Activated T-cell treated with anti-CD3 and anti-CD28 coated beads, Interleukin-2, amount 50 U/mL, for 72 hours (primary cell): ENCODE data around the gene VEPH1. TPM values are rescaled to one million over a fixed set of nuclear protein-coding genes. Genes with fewer than 3 reads are reported as not detected.

Experiments
- ATAC-seq, 2 donors: fragments of 150-1000 bp; cut with Tn5 transposase; replicated peaks in 1 of 2; 2 replicates each; pipeline ENCODE4 v1.10.0; 2021; ENCODE audit warnings: moderate library complexity in 2 of 2, mild to moderate bottlenecking in 1 of 2
- DNase-seq, 2 donors: peaks; one replicate each; pipeline ENCODE4 v3.0.0; 2021 to 2022; ENCODE audit warnings: mixed read lengths in 1 of 2
- H3K27ac Mint-ChIP-seq: one replicate; pipeline ENCODE4 v1.8.0; 2022; ENCODE audit warnings: mild to moderate bottlenecking, moderate library complexity, mixed read lengths
- H3K27me3 Mint-ChIP-seq: one replicate; pipeline ENCODE4 v1.8.0; 2022; ENCODE audit warnings: low read depth, mixed read lengths
- H3K36me3 Mint-ChIP-seq, 2 donors: one replicate each; pipeline ENCODE4 v1.8.0; 2022; ENCODE audit warnings: mixed read lengths in 2 of 2, mild to moderate bottlenecking in 1 of 2; ENCODE audit not compliant: insufficient read depth in 2 of 2
- H3K4me1 Mint-ChIP-seq: one replicate; pipeline ENCODE4 v1.8.0; 2022; ENCODE audit warnings: low read depth, mixed read lengths
- H3K4me3 Mint-ChIP-seq, 2 donors: one replicate each; pipeline ENCODE4 v1.8.0; 2022; ENCODE audit warnings: mild to moderate bottlenecking in 2 of 2, mixed read lengths in 2 of 2, moderate library complexity in 2 of 2
- H3K9me3 Mint-ChIP-seq, 2 donors: one replicate each; pipeline ENCODE4 v1.8.0; 2022; ENCODE audit warnings: mixed read lengths in 2 of 2
- total RNA-seq, 2 donors: library from RNA; stranded (reverse); gene quantifications; one replicate each; pipeline ENCODE4 v1.2.3, GENCODE V29; 2022

The VEPH1 gene
- total RNA-seq, 2 donors from 2014 or later, result not detected

DNA sequence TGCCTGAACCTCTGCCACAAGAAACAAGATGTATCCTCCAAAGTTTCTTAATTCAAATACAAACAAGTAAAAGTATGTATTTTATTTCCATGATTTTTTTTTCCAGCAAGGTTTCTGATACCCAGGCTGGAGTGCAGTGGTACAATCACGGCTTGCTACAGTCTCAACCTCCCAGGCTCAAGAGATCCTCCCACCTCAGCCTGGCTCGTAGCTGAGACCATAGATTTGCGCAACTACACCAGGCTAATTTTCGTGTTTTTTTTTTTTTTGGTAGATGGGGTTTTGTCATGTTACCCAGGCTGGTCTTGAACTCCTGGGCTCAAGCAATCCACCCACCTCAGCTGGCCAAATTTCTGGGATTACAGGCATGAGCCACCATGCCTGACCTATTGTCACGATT, 12.2 kb upstream of the VEPH1 start:
- no peak overlapping the region for H3K4me3 Mint-ChIP-seq
- no peak for DNase-seq
- ATAC-seq, result no peak
- no peak overlapping the region for H3K27ac Mint-ChIP-seq
- no peaks in the 10 kb centered on the region for H3K27me3 Mint-ChIP-seq
- H3K4me1 Mint-ChIP-seq, result no peaks in the 10 kb centered on the region
- peaks cover 0 to 1% of the 10 kb centered on the region in 2 donors for H3K36me3 Mint-ChIP-seq
- H3K9me3 Mint-ChIP-seq, result no peaks in the 10 kb centered on the region

DNA sequence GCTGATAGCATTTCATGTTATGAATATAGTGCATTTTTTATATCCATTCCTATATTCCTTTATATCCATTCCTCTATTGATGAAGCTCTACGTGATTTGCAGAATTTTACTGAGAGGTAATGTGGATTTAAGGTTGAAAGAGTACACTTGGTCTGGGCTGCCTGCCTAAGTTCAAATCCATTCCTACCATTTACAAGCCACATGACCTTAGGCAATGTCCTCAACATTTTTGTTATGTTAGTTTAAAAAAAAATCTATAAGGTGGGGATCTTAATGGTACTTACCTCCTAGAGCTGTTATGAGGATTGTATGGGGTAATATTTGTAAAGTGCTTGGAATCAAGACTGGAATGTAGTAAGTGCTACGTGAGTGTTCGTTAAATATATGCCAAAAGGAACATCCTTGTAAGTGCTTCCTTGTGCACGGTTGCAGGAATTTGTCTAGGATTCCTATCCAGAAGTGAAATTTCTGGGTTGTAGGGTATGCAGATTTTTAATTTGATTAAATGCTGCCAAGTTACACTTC, 11.2 kb upstream of the VEPH1 start:
- ATAC-seq, result no peak
- no peaks in the 10 kb centered on the region for H3K4me1 Mint-ChIP-seq
- DNase-seq, result no peak
- no peak overlapping the region for H3K4me3 Mint-ChIP-seq
- no peaks in the 10 kb centered on the region for H3K27me3 Mint-ChIP-seq
- H3K27ac Mint-ChIP-seq, result no peak overlapping the region
- no peaks in the 10 kb centered on the region for H3K9me3 Mint-ChIP-seq
- H3K36me3 Mint-ChIP-seq, result no peaks in the 10 kb centered on the region

DNA sequence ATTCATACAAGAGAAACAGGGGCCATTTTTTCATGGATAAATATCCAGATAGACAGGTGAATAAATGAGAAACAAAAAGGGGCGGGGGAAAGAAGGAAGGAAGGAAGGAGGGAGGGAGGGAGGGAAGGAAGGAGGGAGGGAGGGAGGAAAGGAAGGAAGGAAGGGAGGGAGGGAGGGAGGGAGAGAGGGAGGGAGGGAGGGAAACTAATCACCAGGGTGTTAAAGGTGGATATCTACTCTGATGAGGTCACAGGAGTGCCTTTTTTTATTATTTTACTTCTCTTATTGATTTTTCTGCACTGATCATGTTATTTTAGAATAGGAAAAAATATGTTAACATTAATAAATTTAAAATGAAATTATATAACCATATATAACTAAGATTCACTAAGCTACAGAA, 10.4 kb upstream of the VEPH1 start:
- DNase-seq (no peak), ATAC-seq (no peak)
- Mint-ChIP-seq H3K9me3 (no peaks in the 10 kb centered on the region), H3K4me3 (no peak overlapping the region), H3K27ac (no peak overlapping the region), H3K27me3 (peaks cover 2% of the 10 kb centered on the region), H3K36me3 (no peaks in the 10 kb centered on the region), H3K4me1 (no peaks in the 10 kb centered on the region)

DNA sequence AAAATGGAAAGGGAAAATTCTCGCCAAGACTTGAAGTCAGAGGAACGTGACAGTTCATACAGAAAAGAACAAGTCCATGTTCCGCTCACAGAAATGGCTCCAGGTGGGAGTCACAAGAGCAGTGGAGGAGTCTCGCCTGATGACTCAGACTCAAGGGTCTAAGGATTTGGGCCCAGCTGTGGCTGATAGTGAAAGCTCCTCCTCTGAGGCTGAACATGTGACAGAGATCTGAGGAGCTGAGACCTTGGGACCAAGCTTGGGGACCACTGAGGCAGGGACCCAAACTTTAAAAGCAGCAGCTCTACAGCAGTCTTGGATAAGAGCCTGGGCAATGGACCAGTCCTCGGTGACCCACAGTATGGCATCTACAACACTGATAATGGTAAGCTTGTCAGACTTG, 9.3 kb upstream of the VEPH1 start:
- no peak overlapping the region for H3K27ac Mint-ChIP-seq
- H3K36me3 Mint-ChIP-seq, result no peaks in the 10 kb centered on the region
- DNase-seq, result no peak
- H3K9me3 Mint-ChIP-seq, result no peaks in the 10 kb centered on the region
- H3K4me1 Mint-ChIP-seq, result no peaks in the 10 kb centered on the region
- H3K4me3 Mint-ChIP-seq, result no peak overlapping the region
- peaks cover 13% of the 10 kb centered on the region for H3K27me3 Mint-ChIP-seq
- ATAC-seq, result no peak

DNA sequence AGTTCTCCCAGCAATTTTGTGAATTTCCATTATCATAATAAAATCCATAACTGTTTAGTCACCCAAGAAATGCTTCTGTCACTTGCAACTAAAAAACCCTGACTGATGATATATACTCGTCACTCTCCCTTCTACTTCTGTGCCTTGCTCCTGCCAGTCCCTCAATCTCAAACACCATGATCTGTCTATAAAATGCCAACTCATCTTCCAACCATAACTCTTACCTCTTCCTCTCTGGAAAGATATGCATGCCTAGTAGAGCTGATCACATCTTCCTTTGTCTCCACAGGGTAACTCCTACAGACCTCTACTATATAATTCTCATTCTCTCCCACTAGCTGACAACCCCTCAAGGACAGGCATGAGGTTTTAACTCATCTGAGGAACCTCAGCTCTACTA, 5.2 kb upstream of the VEPH1 start:
- Mint-ChIP-seq H3K27me3 (peaks cover 19% of the 10 kb centered on the region), H3K4me1 (no peaks in the 10 kb centered on the region), H3K27ac (no peak overlapping the region), H3K36me3 (no peaks in the 10 kb centered on the region), H3K4me3 (no peak overlapping the region), H3K9me3 (no peaks in the 10 kb centered on the region)
- no peak for ATAC-seq
- no peak for DNase-seq

DNA sequence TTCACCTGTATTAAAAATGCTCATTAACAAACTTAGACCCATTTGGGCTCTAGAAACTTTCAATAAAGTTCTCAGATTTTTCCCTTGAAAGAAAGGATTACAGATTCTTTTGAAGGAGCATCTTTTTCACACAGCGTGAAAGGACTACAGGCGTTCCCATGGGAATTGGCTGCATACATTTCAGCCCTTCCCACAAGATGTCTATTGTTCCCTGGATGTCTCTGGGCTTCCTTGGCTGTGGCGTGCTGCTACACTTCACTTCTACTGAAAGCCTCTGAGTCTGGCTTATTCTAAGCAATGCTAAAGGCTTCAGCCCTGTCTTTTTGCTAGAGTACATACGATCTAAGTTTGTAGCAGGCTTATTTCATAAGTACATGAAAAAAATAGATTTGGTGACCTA, 1.4 kb downstream of the VEPH1 start:
- Mint-ChIP-seq H3K4me1 (peaks cover 8% of the 10 kb centered on the region), H3K27ac (no peak overlapping the region), H3K9me3 (no peaks in the 10 kb centered on the region), H3K36me3 (no peaks in the 10 kb centered on the region), H3K4me3 (no peak overlapping the region), H3K27me3 (peaks cover 49% of the 10 kb centered on the region)
- no peak for DNase-seq
- ATAC-seq, result no peak

DNA sequence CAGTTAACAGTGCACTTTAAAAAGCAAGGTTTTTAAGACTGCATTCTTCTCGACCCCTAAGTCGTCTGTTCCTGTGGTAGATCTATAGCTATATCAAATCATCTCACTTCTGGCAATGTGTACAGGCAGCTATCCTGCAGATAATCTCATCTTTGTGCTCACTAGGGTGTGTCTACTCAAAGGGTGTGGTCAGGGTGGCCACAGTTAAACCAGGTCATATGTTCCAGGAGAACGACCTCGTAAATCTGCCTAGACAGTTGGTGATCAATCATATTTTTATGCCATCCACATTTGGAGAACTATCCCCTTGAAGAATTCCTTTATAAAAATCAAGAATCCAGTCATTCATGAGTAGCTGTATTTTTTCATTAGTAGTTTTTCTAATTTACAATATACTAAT, 3.0 kb downstream of the VEPH1 start:
- Mint-ChIP-seq H3K27me3 (peaks cover 50% of the 10 kb centered on the region), H3K4me1 (peaks cover 8% of the 10 kb centered on the region), H3K9me3 (no peaks in the 10 kb centered on the region), H3K4me3 (no peak overlapping the region), H3K36me3 (no peaks in the 10 kb centered on the region), H3K27ac (no peak overlapping the region)
- DNase-seq, result no peak
- no peak for ATAC-seq

DNA sequence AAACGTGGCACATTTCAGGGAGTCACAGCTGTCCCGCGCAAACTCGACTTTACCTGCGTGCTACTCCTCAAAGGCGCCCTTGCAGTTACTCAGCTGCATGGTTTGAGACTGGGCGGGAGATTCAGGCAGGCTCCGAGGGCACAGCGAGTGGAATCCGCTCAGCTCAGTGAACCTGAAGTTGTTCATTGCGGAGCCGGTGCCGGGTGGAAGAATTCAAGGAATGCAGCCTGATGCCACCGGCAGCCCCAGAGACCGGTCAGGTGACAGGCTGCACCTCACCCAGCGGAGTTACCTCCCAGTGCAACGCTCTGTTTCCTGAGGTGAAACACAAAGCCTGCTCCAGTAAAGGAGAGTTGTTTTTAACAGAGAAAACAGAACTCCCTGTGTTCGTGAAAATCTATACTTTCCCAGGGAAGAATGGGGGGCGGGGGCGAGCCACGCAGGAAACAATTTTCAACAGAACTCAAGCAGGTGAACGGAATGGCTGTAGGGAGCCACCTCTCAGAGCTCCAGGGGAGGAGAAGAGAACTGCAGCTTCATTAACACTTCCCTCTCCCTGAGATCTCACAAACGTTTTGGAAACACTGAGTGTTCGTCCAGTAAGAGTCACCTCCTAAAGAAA, 3.8 kb downstream of the VEPH1 start:
- Mint-ChIP-seq H3K9me3 (no peaks in the 10 kb centered on the region), H3K4me1 (peaks cover 8% of the 10 kb centered on the region), H3K27ac (no peak overlapping the region), H3K27me3 (peaks cover 50% of the 10 kb centered on the region), H3K4me3 (peak overlapping the region; percentile 45 to 51), H3K36me3 (no peaks in the 10 kb centered on the region)
- ATAC-seq (peak in 1 of 2 donors; percentile 27), DNase-seq (peak in 1 of 2 donors; percentile 0)

DNA sequence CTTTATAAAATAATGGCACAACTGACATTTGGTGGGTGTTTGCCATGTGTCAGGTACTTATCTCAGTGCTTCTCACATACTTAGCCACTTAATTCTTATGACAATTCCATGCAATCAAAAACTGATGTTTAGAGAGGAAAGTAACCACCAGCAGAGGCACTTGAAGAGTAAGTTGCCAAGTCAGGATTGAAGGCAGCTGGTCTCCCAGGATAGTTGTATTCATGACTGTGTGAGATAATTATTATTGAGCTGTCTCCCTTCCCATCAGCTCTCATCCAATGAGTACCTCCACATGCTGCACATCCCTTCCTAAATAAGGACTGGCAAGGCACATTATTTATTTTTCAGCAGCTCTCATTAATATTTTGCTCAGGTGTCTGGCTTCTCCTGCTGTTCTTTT, 4.8 kb downstream of the VEPH1 start:
- no peak for DNase-seq
- Mint-ChIP-seq H3K4me3 (no peak overlapping the region), H3K36me3 (no peaks in the 10 kb centered on the region), H3K9me3 (no peaks in the 10 kb centered on the region), H3K27ac (no peak overlapping the region), H3K4me1 (peaks cover 8% of the 10 kb centered on the region), H3K27me3 (peaks cover 58% of the 10 kb centered on the region)
- no peak for ATAC-seq

DNA sequence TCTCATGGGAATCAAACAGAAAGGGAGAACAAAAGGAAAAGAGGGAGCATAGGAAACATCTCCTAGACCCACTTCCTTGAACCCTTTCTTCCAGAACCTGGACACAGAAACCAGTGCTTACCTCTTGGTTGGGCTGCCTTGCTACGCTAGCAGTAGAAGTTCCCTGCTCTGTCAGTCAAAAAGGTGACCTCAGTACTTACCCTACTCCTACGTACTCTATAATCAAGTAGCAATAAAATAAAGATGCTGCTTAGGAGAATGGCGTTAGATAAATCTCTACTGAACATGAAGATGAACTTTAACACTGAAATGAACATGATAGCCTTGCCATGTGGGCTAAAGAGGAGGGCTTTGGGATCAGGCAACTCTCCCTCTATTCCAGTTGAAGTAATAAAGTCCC, 7.4 kb downstream of the VEPH1 start:
- ATAC-seq (no peak), DNase-seq (no peak)
- Mint-ChIP-seq H3K27me3 (peaks cover 49% of the 10 kb centered on the region), H3K27ac (no peak overlapping the region), H3K4me3 (no peak overlapping the region), H3K4me1 (peaks cover 8% of the 10 kb centered on the region), H3K36me3 (no peaks in the 10 kb centered on the region), H3K9me3 (no peaks in the 10 kb centered on the region)

DNA sequence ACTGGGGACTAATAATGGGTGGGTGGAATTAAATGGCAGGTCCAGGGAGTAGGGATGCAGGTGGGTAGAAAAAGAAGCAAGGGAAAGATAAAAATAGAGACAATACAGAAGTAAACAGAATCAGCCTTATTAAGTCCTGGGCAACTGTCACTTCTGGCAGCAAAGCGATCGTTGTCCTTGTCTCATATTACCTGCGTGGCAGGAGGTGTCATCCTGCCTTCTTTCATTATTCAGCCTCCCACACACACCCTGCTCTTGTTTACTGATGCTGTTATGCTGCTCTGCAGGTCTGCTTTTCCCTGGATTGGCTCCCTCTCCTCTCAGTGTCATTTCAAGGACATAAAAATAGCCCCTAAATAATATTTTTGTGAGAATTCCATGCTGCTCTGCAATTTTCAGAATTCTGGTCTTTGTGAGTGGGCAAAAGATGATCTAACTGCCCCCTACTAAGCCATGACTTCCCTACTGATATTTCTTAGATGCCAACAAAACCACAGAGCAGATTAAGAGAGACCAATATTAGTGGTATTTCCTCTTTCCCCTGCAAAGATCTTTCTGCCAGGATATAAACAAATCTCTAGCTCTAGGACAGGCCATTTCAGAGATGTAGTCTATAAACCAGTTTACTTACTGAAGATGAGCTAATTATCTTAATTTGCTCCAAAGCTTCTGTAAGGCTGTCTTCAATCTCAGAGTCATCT, 8.5 kb downstream of the VEPH1 start:
- no peaks in the 10 kb centered on the region for H3K36me3 Mint-ChIP-seq
- no peak overlapping the region for H3K4me3 Mint-ChIP-seq
- no peak overlapping the region for H3K27ac Mint-ChIP-seq
- peaks cover 5% of the 10 kb centered on the region for H3K4me1 Mint-ChIP-seq
- ATAC-seq, result no peak
- H3K9me3 Mint-ChIP-seq, result no peaks in the 10 kb centered on the region
- H3K27me3 Mint-ChIP-seq, result peaks cover 38% of the 10 kb centered on the region
- no peak for DNase-seq

DNA sequence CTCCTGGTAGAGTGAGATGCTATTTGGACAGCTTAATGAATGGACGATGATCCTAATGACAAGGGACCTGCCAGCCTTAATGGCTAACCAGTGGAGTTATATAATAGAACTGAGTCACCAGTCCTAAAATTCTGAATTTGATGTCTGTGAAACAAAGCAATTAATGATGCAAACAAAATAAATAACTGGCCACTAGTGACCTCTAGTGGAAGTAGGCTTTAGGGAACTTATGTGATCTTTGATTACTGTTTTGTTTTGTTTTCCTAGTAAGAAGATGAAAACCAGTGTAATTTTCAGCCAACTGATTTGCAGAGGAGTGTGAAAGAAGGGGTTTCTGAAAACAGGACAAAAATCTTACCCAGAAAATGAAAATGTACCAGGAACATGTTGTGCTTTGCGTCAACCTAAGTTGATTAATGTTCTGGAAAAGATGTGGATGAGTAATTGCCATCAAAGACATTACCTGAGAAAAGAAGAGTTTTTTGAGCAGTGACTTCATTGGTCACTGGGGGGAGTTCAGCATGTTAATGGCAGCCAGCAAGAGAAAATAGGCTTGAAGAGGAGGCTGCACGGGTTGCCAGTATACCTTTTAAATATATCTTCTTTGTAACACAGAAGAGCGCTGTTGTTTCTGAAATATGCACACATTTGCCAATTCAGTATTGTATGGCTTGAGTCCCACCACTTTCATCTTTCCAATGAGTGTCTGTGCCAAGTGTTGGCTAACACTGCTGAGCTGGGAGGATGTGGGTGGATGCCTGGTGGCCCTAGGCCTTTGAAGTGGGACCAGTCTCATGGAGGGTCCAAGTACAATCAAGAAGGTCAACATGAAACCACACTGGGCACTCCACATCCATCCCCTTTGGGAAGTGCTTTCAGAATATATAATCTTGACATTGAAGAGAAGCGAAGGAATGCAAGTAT, 9.3 kb downstream of the VEPH1 start:
- no peak overlapping the region for H3K4me3 Mint-ChIP-seq
- H3K27me3 Mint-ChIP-seq, result peaks cover 36% of the 10 kb centered on the region
- no peaks in the 10 kb centered on the region for H3K4me1 Mint-ChIP-seq
- H3K9me3 Mint-ChIP-seq, result no peaks in the 10 kb centered on the region
- DNase-seq (no peak), ATAC-seq (no peak)
- no peaks in the 10 kb centered on the region for H3K36me3 Mint-ChIP-seq
- no peak overlapping the region for H3K27ac Mint-ChIP-seq

DNA sequence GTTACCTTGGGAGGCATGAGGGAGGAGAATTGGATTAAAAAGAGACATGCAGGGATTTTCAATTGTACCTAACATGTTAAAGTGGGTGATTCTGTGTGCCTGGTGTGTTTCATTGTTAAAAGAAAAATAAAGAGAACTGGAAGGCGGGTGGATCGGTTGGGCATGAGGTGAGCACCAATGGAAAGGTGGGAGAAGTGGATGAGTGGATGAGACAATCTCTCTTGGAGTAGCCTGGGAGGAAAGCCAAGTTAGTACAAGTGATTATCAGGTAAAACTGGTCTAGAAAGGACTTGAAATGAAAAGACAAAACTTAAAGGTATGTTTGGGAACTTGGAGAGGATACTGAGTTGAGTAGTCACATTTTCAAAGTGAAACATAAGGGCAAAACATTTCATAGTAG, 12.1 kb downstream of the VEPH1 start:
- Mint-ChIP-seq H3K4me3 (no peak overlapping the region), H3K9me3 (no peaks in the 10 kb centered on the region), H3K36me3 (no peaks in the 10 kb centered on the region), H3K27me3 (peaks cover 26% of the 10 kb centered on the region), H3K4me1 (no peaks in the 10 kb centered on the region), H3K27ac (no peak overlapping the region)
- DNase-seq, result no peak
- ATAC-seq, result no peak
